Keratinocyte (primary cell): ENCODE data around the gene SRSF4.

Experiments
- CTCF ChIP-seq, 3 experiments: IDR thresholded peaks in 1 of 3; conservative IDR thresholded peaks in 1 of 3; optimal IDR thresholded peaks in 1 of 3; 2 replicates in 2 of 3; 3 replicates in 1 of 3; pipeline versions ENCODE3 to v1.5.1; 2011; ENCODE audit warnings: low read length in 3 of 3, mild to moderate bottlenecking in 3 of 3, moderate library complexity in 2 of 3, control low read depth in 1 of 3, inconsistent platforms in 1 of 3; ENCODE audit not compliant: insufficient read depth in 2 of 3; ENCODE audit errors: extremely low read depth in 1 of 3
- EZH2 ChIP-seq: IDR thresholded peaks from one replicate; pipeline ENCODE4 v1.6.1; 2012; ENCODE audit warnings: inconsistent platforms, mild to moderate bottlenecking, low read length, moderate library complexity

DNA sequence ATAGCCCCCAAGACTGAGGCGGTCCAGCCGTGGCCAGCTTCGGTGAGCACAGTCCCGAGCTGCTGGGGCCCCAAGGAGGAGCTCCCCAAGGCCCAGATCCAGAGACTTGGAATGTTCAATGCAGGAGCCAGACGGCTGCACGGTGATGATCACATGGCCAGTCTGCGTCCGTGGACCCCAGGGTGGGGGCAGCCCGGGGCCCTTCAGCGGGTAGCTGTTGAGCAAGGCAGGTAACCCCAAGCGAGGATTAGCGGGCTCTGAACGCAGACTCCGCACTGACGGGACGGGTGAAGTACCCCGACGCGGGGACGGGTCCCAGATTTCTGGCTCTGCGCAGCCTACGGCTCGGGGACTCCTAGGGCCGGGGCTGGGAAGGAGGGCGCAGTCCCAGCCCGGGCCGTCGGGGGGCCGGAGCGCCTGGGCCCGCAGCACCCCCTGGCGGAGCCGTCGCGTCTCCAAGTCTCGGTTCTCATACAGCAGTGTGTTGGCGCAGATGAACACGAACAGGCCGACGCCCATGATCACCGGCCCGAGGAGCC is 60.7 kb downstream of the SRSF4 start:
- TF ChIP-seq CTCF (optimal IDR thresholded peaks at IDR 0.05 in 1 of 3, IDR thresholded peaks at IDR 0.05 in 1 of 3, conservative IDR thresholded peaks at IDR 0.05 in 1 of 3; ENCODE audit: extremely low read depth in 1 of 3, insufficient read depth in 2 of 3, low read length in 3 of 3), result peak in 2 of 3 experiments; percentile 42 to 45
- TF ChIP-seq EZH2, result no peak
